Measurements from ENCODE around the gene PCNT. TPM values are rescaled to one million over a fixed set of nuclear protein-coding genes. Genes with fewer than 3 reads are reported as not detected.

The PCNT gene
- total RNA-seq, 1 experiment from 2014 or later = 35.7 TPM

DNA sequence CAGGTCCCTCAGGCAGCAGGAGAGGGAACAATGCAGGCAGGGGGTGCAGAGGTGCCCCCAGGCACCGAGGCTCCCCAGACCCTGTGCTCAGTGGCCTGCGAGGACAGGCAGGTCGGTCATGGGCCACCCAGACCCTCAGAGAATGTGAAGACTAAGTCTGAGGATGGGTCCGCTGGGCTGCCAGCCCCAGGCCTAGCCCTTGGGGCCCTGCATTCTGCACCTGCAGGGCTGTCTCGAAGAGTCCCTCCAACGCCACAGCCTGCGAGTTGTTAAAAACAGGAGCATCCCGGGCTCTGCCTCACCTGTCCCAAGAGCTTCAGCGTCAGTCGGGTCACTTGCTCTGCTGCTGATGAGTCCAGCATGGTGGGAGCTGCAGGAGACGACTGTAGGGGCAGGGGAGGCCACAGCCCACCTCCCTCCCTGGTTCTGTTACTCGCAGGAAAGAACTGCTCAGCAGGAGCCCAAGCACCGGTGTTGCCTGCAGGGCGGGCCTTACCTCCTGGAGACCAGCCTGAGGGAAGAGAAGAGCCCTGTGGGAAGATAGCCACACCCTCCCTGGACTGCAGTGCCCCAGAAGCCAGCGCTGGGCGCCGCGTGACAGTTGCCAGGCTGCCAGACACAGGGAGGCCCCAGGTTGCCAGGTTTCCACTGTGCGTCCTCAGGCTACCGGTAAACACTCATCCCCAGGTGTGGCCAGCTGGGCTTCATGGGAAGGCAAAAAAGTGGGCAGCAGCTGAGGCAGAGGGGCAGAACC, 6.1 kb upstream of the PCNT start:
- Histone ChIP-seq H3K9me3 (replicated peaks) (no peaks in the 10 kb centered on the region), H3K4me3 (no peak overlapping the region), H3K27me3 (no peaks in the 10 kb centered on the region), H3K4me1 (no peaks in the 10 kb centered on the region), H3K36me3 (peaks cover 38% of the 10 kb centered on the region), H3K27ac (no peak overlapping the region)
- no peak for DNase-seq

DNA sequence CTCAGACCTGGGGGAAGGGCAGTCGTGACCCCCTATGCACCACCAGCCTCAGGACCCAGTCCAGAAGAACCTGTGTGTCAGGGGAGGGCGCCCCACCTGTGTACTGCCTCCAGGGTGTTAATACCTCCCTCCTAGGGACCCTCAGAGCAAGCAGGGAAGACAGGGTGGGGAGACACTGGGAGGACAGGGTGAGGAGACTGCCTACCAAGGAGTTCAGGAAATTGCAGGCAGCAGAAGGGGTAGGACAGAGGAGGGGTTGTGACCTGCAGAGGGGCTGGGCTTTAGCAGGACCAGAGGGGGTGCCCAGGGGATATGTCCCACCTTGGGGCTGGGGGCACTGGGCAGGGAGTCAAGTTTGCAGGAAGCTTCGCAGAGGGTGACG, 5.5 kb upstream of the PCNT start:
- Histone ChIP-seq H3K36me3 (peaks cover 33% of the 10 kb centered on the region), H3K9me3 (replicated peaks) (no peaks in the 10 kb centered on the region), H3K4me1 (no peaks in the 10 kb centered on the region), H3K27ac (no peak overlapping the region), H3K4me3 (no peak overlapping the region), H3K27me3 (no peaks in the 10 kb centered on the region)
- DNase-seq = no peak

DNA sequence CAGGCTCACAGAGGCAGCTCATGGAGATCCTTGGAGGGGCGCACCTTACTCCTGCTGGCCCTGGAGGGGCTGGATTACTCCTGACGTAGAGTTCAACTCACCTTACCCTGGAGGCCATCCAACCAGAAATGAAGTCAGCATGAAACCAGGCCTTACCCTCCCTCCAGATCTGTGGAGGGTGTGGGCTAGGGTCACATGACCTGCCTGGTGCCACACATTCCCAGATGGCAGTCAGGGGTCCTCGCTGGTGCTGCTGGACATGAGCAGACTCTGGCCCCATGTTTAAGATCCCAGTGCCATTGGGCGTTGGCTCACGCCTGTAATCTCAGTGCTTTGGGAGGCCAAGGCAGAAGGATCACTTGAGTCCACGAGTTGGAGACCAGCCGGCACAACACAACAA, 4.8 kb upstream of the PCNT start:
- Histone ChIP-seq H3K9me3 (replicated peaks) (no peaks in the 10 kb centered on the region), H3K4me1 (no peaks in the 10 kb centered on the region), H3K36me3 (peaks cover 33% of the 10 kb centered on the region), H3K27ac (no peak overlapping the region), H3K27me3 (no peaks in the 10 kb centered on the region), H3K4me3 (no peak overlapping the region)
- DNase-seq = no peak

DNA sequence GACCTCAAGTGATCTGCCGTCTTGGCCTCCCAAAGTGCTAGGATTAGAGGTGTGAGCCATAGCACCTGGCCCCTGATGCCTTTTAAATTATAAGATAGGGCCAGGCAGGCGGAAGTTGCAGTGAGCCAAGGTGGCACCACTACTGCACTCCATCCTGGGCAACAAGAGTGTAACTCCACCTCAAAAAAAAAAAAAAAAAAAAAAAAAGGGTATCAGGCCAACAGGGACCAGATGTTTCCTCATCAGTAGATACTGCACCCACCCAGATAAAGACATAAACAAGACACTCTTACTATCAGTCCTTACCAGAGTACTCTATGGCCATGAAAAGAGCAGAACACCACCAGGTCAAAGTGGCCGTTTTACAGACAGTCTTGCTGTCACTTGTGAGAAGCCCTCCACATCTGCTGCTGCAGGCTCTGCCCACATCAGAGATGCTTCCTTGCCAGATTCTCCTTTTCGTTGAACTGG, 3.6 kb upstream of the PCNT start:
- no peaks in the 10 kb centered on the region for H3K4me1 ChIP-seq
- H3K36me3 ChIP-seq = peaks cover 27% of the 10 kb centered on the region
- DNase-seq = no peak
- no peaks in the 10 kb centered on the region for H3K27me3 ChIP-seq
- H3K9me3 ChIP-seq (replicated peaks) = no peaks in the 10 kb centered on the region
- H3K4me3 ChIP-seq = no peak overlapping the region
- no peak overlapping the region for H3K27ac ChIP-seq

DNA sequence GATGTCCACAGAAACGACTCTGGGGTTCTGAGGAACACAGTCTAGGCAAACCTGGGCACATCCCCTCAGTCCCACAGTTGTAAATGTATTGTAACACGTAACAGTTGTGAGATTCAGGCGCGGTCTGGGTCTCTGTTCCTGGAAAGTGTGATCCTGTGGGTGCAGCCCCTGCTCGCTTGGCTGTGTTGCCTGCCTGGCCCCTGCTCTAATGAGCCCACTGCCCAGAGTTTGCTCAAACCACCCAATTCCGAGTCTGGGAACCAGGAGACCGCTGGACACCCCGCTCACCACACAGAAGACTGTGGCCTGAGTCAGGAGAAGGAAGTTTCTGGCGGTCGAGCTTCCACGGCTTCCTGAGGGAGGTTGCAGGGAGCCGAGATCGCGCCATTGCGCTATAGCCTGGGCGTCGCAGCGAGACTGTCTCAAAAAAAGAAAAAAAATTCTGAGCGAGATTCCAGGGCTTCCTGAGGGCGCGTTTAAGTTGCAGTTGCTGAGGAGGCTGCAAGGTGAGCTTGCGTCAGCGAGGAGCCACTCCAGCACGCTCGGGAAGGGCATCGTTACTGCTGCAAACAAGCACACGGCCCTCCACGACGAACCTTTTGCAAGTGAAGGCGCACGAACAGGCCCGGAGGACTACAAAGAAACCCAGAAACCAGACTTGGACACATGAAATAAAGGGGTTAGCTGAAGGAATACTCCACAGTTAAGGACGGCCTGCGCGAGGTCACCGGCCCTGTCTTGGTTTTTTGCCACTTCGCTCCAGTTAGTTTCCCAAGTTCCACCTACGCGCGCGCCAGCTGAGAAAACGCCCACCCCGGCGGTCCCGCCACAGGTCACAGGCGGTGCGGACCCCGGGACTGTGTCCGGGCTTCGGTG, 1.4 kb upstream of the PCNT start:
- peak in 1 of 2 experiments; percentile 37 for DNase-seq

DNA sequence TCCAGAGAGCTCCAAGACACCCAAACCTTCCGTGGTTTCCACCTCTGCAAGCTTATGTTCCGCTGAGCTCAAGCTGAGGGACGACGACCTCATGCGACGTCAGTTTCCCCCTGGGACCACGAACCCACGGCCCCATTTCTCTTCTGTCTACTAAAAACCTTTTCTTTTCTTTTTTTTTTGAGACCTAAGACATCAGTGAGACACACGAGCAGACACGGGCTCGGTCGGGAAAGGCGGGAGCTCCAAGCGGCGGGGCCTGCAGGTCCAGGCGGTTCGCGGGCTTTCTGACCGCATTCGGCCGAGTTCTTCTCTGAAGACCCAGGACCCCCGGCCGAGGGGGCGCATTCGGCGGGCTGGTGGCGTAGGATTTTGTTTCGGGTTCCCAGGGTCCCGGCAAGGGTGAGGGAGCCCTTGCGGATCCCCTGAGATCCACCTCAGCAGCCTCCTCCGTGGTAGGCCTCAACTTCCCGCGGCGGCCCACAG, 688 bp upstream of the PCNT start:
- no peaks in the 10 kb centered on the region for H3K9me3 ChIP-seq (replicated peaks)
- peaks cover 5% of the 10 kb centered on the region for H3K4me1 ChIP-seq
- DNase-seq = no peak
- H3K4me3 ChIP-seq = peak overlapping the region; percentile 99
- H3K36me3 ChIP-seq = peaks cover 16% of the 10 kb centered on the region
- peak overlapping the region; percentile 98 for H3K27ac ChIP-seq
- H3K27me3 ChIP-seq = no peaks in the 10 kb centered on the region

More for the DNA sequence above, 1.4 kb upstream of the PCNT start:
- H3K4me1 ChIP-seq = peaks cover 5% of the 10 kb centered on the region
- H3K36me3 ChIP-seq = peaks cover 16% of the 10 kb centered on the region
- H3K27me3 ChIP-seq = no peaks in the 10 kb centered on the region
- H3K27ac ChIP-seq = peak overlapping the region; percentile 98
- no peaks in the 10 kb centered on the region for H3K9me3 ChIP-seq (replicated peaks)
- peak overlapping the region; percentile 99 for H3K4me3 ChIP-seq

DNA sequence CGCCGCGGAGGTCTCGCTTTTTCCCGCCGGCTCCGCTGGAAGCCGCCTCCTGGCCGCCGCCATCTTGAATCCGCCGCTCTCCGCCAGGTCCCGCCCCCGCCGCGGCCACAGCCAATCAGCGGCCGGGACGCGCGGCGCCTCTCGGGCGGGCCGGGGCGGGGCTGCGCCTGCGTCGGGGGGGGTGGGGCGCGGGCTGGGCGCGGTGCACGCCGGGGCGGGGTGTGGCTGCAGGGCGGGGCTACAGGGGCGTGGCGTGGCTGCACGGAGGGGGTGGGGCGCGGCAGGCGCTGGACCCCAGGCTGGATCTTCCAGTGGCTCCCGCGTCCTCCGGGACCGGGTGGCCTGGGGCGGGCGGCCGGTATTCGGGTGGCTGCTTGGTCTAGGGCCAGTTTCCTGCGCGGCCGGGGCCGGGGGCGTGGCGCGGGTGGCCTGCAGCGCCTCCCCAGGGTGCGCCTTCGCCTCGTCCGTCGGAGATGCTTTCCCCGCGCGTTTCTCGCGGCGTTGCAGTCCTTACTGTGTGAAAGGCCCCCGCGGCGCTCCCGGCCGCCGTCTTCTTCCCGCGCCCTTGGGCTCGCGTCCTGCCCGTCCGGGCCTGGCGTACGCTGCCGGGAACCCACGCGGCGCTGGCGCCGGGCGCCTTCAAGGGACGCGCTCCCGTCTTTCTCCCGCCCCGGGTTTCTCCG, 575 bp downstream of the PCNT start:
- DNase-seq = peak; percentile 87 to 88
- H3K9me3 ChIP-seq (replicated peaks) = no peaks in the 10 kb centered on the region
- peaks cover 5% of the 10 kb centered on the region for H3K4me1 ChIP-seq
- peaks cover 10% of the 10 kb centered on the region for H3K36me3 ChIP-seq
- H3K27ac ChIP-seq = peak overlapping the region; percentile 98
- peak overlapping the region; percentile 99 for H3K4me3 ChIP-seq
- H3K27me3 ChIP-seq = no peaks in the 10 kb centered on the region

DNA sequence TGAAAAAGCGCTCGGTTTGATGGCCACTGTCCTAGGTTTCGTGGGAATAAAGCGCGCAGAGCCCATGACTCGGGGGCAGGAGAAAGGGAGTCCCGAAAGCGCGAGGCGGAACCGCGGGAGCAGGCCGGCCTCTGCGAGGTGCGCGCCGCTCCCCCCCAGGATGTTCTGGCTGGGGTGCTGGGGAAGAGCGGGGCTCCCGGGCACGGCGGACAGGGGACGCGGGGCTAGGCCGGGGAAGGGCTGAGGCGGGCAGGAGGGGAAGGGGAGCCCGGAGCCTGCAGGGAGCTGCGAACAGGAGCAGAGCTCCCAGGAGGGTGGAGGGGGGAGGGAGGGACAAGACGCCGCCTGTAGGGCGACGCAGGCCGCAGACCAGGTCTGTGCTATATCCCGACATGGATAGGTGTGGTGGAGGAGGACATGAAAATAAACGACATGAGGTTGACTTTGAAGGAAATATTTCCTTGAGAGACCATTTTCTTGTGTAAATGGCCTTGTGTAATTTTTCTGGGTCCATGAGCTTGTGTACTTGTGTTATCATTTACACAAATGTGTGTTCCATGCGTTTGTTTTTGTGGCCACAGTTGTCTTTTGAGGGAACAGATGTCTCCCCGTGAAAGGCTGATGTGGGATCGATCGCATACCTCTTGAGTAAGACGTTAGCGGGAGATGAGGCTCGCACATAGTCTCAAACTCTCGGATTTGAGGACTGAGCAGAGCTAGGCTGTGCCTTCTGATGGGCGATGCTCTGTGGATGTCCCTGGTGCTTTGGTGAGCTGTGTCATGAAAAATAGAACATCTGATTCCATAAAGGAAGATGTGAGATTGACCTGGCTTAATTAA, 1.3 kb downstream of the PCNT start:
- H3K4me3 ChIP-seq = peak overlapping the region; percentile 99
- peaks cover 5% of the 10 kb centered on the region for H3K4me1 ChIP-seq
- no peaks in the 10 kb centered on the region for H3K9me3 ChIP-seq (replicated peaks)
- H3K27ac ChIP-seq = peak overlapping the region; percentile 98
- DNase-seq = peak; percentile 66 to 69
- H3K36me3 ChIP-seq = peaks cover 15% of the 10 kb centered on the region
- H3K27me3 ChIP-seq = no peaks in the 10 kb centered on the region

DNA sequence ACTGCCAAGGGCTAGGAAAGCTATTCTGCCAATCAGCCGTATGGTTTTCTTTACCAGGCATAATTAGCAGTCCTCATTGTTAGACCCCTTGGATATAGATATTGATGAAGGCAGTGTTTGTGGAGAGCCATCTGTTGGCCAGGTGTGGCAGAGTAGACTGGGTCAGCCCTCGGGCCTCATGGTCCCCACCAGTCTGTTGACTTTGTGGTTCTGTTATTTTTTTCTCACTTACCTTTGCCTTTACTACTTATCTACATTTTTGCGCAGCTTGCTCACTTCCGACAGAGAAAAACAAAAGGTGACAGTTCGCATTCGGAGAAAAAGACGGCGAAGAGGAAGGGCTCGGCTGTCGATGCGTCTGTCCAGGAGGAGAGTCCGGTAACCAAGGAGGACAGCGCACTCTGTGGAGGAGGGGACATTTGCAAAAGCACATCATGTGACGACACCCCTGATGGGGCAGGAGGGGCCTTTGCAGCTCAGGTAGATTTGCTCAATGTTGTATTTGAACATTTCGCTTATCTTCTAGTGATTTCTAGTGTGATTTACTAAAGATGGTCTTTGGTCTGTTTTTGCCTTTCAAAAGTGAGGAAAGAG, 2.3 kb downstream of the PCNT start:
- H3K27me3 ChIP-seq = no peaks in the 10 kb centered on the region
- H3K36me3 ChIP-seq = peaks cover 18% of the 10 kb centered on the region
- peaks cover 5% of the 10 kb centered on the region for H3K4me1 ChIP-seq
- H3K27ac ChIP-seq = no peak overlapping the region; the same call in 1 of the 2 replicates
- peak overlapping the region; percentile 99; the same call in 1 of the 2 replicates for H3K4me3 ChIP-seq
- no peaks in the 10 kb centered on the region for H3K9me3 ChIP-seq (replicated peaks)
- no peak for DNase-seq

DNA sequence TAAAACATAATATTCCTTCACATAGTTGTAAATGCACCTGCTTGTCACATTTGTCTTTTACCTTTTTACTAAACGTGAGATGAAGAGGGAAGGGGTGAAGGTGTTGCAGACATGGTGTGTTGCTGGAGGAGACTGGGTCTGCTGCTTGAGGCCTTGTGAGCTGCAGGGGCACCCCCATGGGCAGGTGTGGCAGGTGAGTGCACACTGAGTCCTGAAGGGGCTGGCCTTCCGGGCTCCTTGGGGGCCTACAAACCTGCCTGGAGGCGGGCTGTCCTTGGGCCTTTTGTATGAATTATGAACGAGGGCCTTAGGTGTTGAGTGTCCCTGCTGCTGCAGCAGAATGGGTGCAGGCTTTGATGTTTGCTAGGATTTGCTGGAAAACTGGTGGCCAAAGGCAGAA, 3.8 kb downstream of the PCNT start:
- no peaks in the 10 kb centered on the region for H3K27me3 ChIP-seq
- no peak for DNase-seq
- no peak overlapping the region for H3K4me3 ChIP-seq
- H3K4me1 ChIP-seq = peaks cover 5% of the 10 kb centered on the region
- H3K27ac ChIP-seq = no peak overlapping the region
- peaks cover 20% of the 10 kb centered on the region for H3K36me3 ChIP-seq
- no peaks in the 10 kb centered on the region for H3K9me3 ChIP-seq (replicated peaks)

DNA sequence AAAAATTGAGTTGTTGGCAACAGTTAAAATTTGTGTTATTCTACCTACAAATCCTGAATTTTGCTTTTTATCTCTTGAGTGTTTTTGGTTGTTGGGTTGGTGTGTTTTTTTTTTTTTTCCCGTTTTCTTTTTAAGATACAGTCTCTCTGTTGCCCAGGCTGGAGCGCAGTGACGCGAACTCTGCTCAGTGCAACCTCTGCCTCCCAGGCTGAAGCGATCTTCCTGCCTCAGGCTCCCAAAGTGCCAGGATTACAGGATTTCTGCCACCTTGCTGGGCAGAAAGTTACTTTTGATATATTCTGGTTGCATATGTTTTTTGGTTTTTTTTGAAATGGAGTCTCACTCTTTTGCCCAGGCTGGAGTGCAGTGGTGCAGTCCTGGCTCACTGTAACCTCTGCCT, 4.2 kb downstream of the PCNT start:
- no peak for DNase-seq
- no peak overlapping the region for H3K27ac ChIP-seq
- H3K36me3 ChIP-seq = peaks cover 25% of the 10 kb centered on the region
- no peaks in the 10 kb centered on the region for H3K9me3 ChIP-seq (replicated peaks)
- H3K4me3 ChIP-seq = no peak overlapping the region
- H3K4me1 ChIP-seq = peaks cover 5% of the 10 kb centered on the region
- no peaks in the 10 kb centered on the region for H3K27me3 ChIP-seq

DNA sequence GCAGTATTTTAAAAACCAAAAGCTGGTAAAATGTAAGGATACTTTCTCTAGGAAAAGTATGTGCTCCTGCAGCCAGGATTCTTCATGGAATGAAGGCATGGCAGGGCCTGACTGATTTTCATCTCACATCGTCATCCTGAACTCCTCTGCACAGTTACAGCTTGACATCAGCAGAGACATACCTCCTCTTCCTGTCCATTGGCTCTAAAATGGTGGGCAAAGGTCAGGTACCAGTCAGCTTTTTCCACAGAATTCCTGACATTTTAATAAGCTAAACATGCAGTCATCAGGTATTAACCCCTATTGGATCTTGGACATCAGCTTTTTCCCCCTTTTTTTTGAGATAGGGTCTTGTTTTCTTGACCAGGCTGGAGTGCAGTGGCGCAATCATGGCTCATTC, 5.8 kb downstream of the PCNT start:
- Histone ChIP-seq H3K9me3 (replicated peaks) (no peaks in the 10 kb centered on the region), H3K4me1 (peaks cover 5% of the 10 kb centered on the region), H3K4me3 (no peak overlapping the region), H3K27me3 (no peaks in the 10 kb centered on the region), H3K27ac (no peak overlapping the region), H3K36me3 (peaks cover 25% of the 10 kb centered on the region)
- no peak for DNase-seq

DNA sequence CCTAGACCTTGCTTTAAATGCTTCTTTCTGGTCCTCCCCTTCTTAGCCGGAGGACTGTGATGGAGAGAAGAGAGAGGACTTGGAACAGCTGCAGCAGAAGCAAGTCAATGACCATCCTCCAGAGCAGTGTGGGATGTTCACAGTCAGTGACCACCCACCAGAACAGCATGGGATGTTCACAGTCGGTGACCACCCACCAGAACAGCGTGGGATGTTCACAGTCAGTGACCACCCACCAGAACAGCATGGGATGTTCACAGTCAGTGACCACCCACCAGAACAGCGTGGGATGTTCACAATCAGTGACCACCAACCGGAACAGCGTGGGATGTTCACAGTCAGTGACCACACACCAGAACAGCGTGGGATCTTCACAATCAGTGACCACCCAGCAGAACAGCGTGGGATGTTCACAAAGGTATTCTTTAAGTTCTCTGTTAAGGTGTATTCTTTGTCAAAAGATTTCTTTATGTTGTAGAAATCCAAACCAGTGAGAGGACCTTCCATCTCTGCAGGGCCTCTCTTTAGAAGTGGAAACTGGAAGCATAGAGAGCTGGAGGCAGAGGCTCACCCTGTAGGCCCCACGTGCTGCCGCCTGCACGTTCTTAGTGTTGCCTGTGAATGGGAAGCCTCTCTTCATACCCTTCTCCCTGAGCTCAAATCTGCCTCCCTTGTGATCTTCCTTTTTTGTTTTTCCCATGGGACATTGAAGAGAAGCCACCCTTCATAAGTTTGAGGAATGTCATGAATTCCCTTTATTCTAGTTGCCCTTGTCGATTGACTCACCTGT, 10.6 kb downstream of the PCNT start:
- Histone ChIP-seq H3K4me1 (no peaks in the 10 kb centered on the region), H3K4me3 (no peak overlapping the region), H3K27ac (no peak overlapping the region), H3K9me3 (replicated peaks) (no peaks in the 10 kb centered on the region), H3K36me3 (peaks cover 62% of the 10 kb centered on the region), H3K27me3 (no peaks in the 10 kb centered on the region)
- peak; percentile 20 to 39 for DNase-seq
